Esophagus muscularis mucosa (tissue), 3 donors: ENCODE data around the gene JARID2.

Experiments
- CTCF ChIP-seq, 3 experiments: fragments of 200-600 bp in 2 of 3; fragments of 450-650 bp in 1 of 3; sonication (generic) in 2 of 3; IDR thresholded peaks; one replicate each; pipeline ENCODE4 v1.5.1; 2017 to 2019; ENCODE audit warnings: antibody characterized with exemption in 3 of 3, mild to moderate bottlenecking in 2 of 3, moderate library complexity in 1 of 3
- POLR2AphosphoS5 ChIP-seq, 2 donors: sonication (generic); formaldehyde crosslinking; IDR thresholded peaks; one replicate each; pipeline ENCODE4 v1.6.1; 2017; ENCODE audit warnings: antibody characterized with exemption in 2 of 2

GRCh38 chr6:15270402-15270801, 24.5 kb downstream of the JARID2 start:
- TF ChIP-seq CTCF (IDR thresholded peaks at IDR 0.05) (no peak), POLR2AphosphoS5 (IDR thresholded peaks at IDR 0.05) (no peak)
